Body of pancreas (tissue), 4 donors: Measurements from ENCODE around the gene TBC1D10A. TPM values are rescaled to one million over a fixed set of nuclear protein-coding genes. Genes with fewer than 3 reads are reported as not detected.

Experiments
- ATAC-seq: fragments of 150-250 bp; one replicate; pipeline ENCODE4 v1.9.1; 2016
- DNase-seq, 4 donors: peaks; one replicate each; pipeline ENCODE4 v3.0.0-alpha.2; 2019
- H3K27ac ChIP-seq, 4 donors: fragments of 200-600 bp; sonication (generic); 1 replicate in 3 of 4; 2 replicates in 1 of 4; pipeline versions ENCODE4 v1.5.1 to v1.6.1; 2016 to 2019; ENCODE audit warnings: mild to moderate bottlenecking in 1 of 4, mixed read lengths in 1 of 4, moderate library complexity in 1 of 4
- H3K27me3 ChIP-seq, 2 donors: fragments of 200-600 bp; sonication (generic); one replicate each; pipeline ENCODE4 v1.6.0; 2016; ENCODE audit warnings: mild to moderate bottlenecking in 1 of 2
- H3K36me3 ChIP-seq, 2 donors: fragments of 200-600 bp; sonication (generic); replicated peaks in 1 of 2; 2 replicates each; pipeline ENCODE4 v1.5.1; 2016; ENCODE audit warnings: low read depth in 2 of 2; ENCODE audit not compliant: insufficient read depth in 1 of 2
- H3K4me1 ChIP-seq: fragments of 200-600 bp; sonication (generic); one replicate; pipeline ENCODE4 v1.6.0; 2016
- H3K4me3 ChIP-seq, 2 donors: fragments of 200-600 bp; sonication (generic); 1 replicate in 1 of 2; 2 replicates in 1 of 2; pipeline ENCODE4 v1.5.1; 2016 to 2019
- H3K9me3 ChIP-seq, 3 donors: fragments of 200-600 bp; sonication (generic); 1 replicate in 2 of 3; 2 replicates in 1 of 3; pipeline ENCODE4 v1.5.1; 2016
- POLR2A ChIP-seq, 3 donors: fragments of 450-650 bp; IDR thresholded peaks; one replicate each; pipeline ENCODE4 v1.6.1; 2016; ENCODE audit warnings: antibody characterized with exemption in 3 of 3, mild to moderate bottlenecking in 2 of 3
- WGBS, 2 donors: methylation state at CpG; one replicate each; pipeline ENCODE4 v1.1.5; 2017; 5-methylcytosine and 5-hydroxymethylcytosine counted together
- intact Hi-C: fragments of 100-400 bp; cut with DNase I; formaldehyde crosslinking; loops from one replicate; pipeline ENCODE4 v1.15.1; 2023
- total RNA-seq, 2 donors: library from RNA; depleted of rRNA; stranded (reverse); fragments of >200 nt; gene quantifications; one replicate each; pipeline ENCODE4 v1.1.0, GENCODE V29; 2016
- TF ChIP-seq, protein P1 (sequence below), 7 experiments: fragments of 450-650 bp in 4 of 7; fragments of 200-600 bp in 3 of 7; sonication (generic) in 3 of 7; IDR thresholded peaks; one replicate each; pipeline ENCODE4 v1.5.1; 2016 to 2019; ENCODE audit warnings: antibody characterized with exemption in 7 of 7

The TBC1D10A gene
- total RNA-seq, 2 donors from 2014 or later: 4.3 to 15.0 TPM

DNA sequence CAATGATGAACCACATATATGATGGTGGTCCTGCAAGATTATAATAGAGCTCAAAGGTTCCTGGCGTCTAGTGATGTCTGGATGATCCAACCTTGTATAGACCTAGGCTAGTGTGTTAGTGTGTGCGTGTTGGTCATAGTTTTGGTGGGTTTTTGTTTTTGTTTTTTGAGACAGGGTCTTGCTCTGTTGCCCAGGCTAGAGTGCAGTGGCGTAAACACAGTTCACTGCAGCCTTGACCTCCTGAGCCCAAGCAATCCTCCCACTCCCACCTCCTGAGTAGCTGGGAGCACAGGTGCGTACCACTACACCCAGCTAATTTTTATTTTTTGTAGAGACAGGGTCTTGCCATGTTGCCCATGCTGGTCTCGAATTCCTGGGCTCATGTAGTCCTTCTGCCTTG, 46.8 kb downstream of the TBC1D10A start:
- intact Hi-C loops: no loop called here
- no peak for DNase-seq
- Histone ChIP-seq H3K4me3 (no peak overlapping the region), H3K4me1 (no peaks in the 10 kb centered on the region), H3K27me3 (no peaks in the 10 kb centered on the region), H3K27ac (no peak overlapping the region), H3K36me3 (no peaks in the 10 kb centered on the region), H3K9me3 (no peaks in the 10 kb centered on the region)
- no peak for TF ChIP-seq POLR2A (IDR thresholded peaks at IDR 0.05)
- TF ChIP-seq, protein P1, sequence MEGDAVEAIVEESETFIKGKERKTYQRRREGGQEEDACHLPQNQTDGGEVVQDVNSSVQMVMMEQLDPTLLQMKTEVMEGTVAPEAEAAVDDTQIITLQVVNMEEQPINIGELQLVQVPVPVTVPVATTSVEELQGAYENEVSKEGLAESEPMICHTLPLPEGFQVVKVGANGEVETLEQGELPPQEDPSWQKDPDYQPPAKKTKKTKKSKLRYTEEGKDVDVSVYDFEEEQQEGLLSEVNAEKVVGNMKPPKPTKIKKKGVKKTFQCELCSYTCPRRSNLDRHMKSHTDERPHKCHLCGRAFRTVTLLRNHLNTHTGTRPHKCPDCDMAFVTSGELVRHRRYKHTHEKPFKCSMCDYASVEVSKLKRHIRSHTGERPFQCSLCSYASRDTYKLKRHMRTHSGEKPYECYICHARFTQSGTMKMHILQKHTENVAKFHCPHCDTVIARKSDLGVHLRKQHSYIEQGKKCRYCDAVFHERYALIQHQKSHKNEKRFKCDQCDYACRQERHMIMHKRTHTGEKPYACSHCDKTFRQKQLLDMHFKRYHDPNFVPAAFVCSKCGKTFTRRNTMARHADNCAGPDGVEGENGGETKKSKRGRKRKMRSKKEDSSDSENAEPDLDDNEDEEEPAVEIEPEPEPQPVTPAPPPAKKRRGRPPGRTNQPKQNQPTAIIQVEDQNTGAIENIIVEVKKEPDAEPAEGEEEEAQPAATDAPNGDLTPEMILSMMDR (IDR thresholded peaks at IDR 0.05): no peak
- no peak for ATAC-seq
- 72 to 76% methylated on average over 5 of the region's 5 CpGs for WGBS, 2 donors

DNA sequence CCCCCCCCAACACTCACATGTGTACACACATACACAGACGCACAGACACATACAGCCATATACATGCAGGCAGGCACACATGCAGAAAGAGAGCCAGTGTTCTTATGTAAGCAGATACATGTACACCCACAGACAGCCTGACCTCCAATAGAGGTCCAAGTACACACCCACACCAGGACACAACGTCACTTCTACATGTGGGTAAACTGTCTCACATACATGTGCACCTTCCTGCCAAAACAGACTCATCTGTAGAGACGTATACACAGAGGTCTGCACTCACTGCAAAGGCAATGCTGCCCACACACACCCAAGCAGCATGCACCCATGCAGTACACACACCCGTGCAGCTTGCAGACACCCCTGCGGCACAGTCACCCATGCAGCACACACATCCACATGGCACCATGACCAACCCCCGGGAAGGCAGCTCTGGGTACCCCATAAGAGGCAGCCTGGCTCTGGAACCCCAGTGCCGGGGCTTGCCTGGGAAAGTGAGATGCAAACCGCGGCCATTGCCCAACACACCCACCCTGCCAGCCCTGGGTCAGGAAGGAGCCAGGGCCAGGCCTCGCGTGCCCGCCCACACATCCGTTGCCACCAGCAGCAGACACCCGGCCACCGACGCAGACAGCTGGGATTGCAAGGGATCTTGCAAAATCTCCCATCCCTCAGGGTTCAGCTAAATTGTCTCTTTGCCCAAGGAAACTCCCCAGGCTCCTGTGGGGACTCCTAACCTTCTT, 47.5 kb downstream of the TBC1D10A start:
- peak in 1 of 4 donors; percentile 72 for DNase-seq
- H3K36me3 ChIP-seq: no peaks in the 10 kb centered on the region
- no peak overlapping the region for H3K4me3 ChIP-seq
- intact Hi-C loops: no loop called here
- ATAC-seq: no peak
- no peaks in the 10 kb centered on the region for H3K4me1 ChIP-seq
- no peak overlapping the region for H3K27ac ChIP-seq
- no peaks in the 10 kb centered on the region for H3K9me3 ChIP-seq
- WGBS, 2 donors: 53 to 58% methylated on average over 6 to 16 of the region's 16 CpGs
- TF ChIP-seq POLR2A (IDR thresholded peaks at IDR 0.05): no peak
- TF ChIP-seq, protein P1 (IDR thresholded peaks at IDR 0.05): no peak
- H3K27me3 ChIP-seq: no peaks in the 10 kb centered on the region

DNA sequence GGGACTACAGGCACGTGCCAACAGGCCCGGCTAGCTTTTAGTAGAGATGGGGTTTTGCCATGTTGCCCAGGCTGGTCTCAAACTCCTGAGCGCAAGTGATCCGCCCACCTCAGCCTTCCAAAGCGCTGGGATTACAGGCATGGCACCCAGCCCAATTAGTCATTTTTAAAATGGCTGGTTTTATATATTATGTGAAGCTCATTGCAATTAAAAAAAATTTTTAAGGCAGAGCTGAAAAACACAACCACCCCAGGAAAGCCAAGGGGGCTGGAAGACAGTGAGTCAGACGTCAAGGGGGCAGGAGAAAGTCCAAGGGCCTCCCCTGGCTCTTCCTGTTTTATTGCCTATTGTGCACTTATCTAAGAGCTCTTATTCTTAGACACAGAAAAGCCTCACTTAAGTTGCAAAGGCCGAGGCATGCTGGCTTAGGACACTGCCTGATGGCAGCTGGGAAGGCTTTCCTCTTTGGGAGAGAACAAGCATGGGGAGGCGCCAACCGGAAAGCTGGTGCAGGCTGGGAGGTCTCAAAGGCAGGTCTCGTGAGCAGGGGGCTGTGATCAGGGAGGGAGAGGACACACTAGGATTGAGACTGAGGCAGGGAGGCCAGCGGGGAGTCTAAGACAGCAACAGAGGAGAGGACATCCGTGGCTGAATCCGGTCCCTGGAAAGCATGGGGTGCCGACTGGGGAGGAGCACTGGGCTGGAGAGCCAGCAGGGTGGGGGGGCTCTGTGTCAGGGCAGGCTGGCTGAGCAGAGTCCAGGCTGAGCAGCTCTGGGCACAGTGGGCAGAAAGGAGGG, 49.0 kb downstream of the TBC1D10A start:
- Histone ChIP-seq H3K27ac (peak overlapping the region in 1 of 4 donors; percentile 48), H3K4me3 (no peak overlapping the region), H3K27me3 (no peaks in the 10 kb centered on the region), H3K36me3 (no peaks in the 10 kb centered on the region), H3K9me3 (no peaks in the 10 kb centered on the region), H3K4me1 (no peaks in the 10 kb centered on the region)
- ATAC-seq: peak; percentile 45
- TF ChIP-seq, protein P1 (IDR thresholded peaks at IDR 0.05): no peak
- TF ChIP-seq POLR2A (IDR thresholded peaks at IDR 0.05): peak in 1 of 3 donors; percentile 18
- DNase-seq: peak in 1 of 4 donors; percentile 53
- 58 to 76% methylated on average over 13 to 14 of the region's 14 CpGs for WGBS, 2 donors
- intact Hi-C loops: no loop called here

DNA sequence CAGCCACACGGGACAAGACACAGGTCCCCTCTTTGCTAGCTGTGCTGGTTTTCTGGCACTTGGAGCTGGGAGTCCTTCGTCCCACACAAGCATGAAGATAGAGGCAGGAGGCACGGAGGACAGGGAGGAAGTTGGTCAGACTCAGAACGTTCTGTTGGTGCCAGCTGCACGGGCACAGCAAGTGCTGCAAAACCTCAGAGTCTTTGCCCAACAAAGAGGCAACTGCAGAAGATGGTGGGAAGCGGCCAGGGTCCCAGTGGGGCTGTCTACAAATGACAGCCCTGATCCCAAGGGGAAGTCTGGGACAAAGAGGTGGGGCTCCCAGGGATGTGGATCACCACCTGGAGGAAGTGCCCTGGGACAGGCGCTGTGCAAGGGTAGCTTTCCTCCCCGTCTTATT, 50.7 kb downstream of the TBC1D10A start:
- DNase-seq: no peak
- Histone ChIP-seq H3K9me3 (no peaks in the 10 kb centered on the region), H3K4me1 (no peaks in the 10 kb centered on the region), H3K4me3 (no peak overlapping the region), H3K36me3 (no peaks in the 10 kb centered on the region), H3K27me3 (no peaks in the 10 kb centered on the region), H3K27ac (no peak overlapping the region)
- no peak for ATAC-seq
- TF ChIP-seq POLR2A (IDR thresholded peaks at IDR 0.05): no peak
- TF ChIP-seq, protein P1 (IDR thresholded peaks at IDR 0.05): no peak
- 49 to 95% methylated on average over 2 to 8 of the region's 8 CpGs for WGBS, 2 donors
- intact Hi-C loops: no loop called here
